Measurements from ENCODE around the gene ACD. TPM values are rescaled to one million over a fixed set of nuclear protein-coding genes. Genes with fewer than 3 reads are reported as not detected.

The ACD gene
- total and polyA plus RNA-seq, 2 donors (not counting 1 experiment from before 2014, with no cell fraction given): 47.6 to 71.4 TPM

- Histone ChIP-seq H3K4me1 (ENCODE audit: control insufficient read depth in 2 of 2, insufficient read depth in 2 of 2, low read length in 2 of 2) (no peaks in the 10 kb centered on the region), H3K4me2 (replicated peaks; ENCODE audit: low read depth, low read length, poor library complexity, severe bottlenecking) (no peak overlapping the region), H3K9me3 (ENCODE audit: control extremely low read depth in 1 of 3, control insufficient read depth in 2 of 3, insufficient read depth in 1 of 3, low read length in 2 of 3) (no peaks in the 10 kb centered on the region), H3K36me3 (replicated peaks in 1 of 2; ENCODE audit: control extremely low read depth in 1 of 2, control insufficient read depth in 1 of 2, extremely low read depth in 1 of 2, insufficient read depth in 2 of 2, low read length in 1 of 2) (peaks cover 10 to 67% of the 10 kb centered on the region in 2 experiments), H2AFZ (ENCODE audit: insufficient read depth, low read depth, low read length, poor library complexity, severe bottlenecking) (no peak overlapping the region), H3K9ac (ENCODE audit: low read length) (no peak overlapping the region), H4K20me1 (ENCODE audit: control insufficient read depth, insufficient read depth, low read length, poor library complexity, severe bottlenecking) (peaks cover 29% of the 10 kb centered on the region), H3K27ac (ENCODE audit: low read length in 2 of 2) (no peak overlapping the region), H3K27me3 (replicated peaks in 1 of 4; ENCODE audit: control extremely low read depth in 1 of 4, control insufficient read depth in 3 of 4, insufficient read depth in 4 of 4, low read length in 3 of 4) (no peaks in the 10 kb centered on the region), H3K79me2 (ENCODE audit: control insufficient read depth, insufficient read depth, low read length) (peaks cover 63% of the 10 kb centered on the region), H3K4me3 (ENCODE audit: control extremely low read depth in 1 of 5, extremely low read depth in 1 of 5, insufficient read depth in 1 of 5, low read depth in 2 of 5, low read length in 4 of 5) (no peak overlapping the region)
- no peaks in the 10 kb centered on the region for H3K27me3 Mint-ChIP-seq
- ATAC-seq (ENCODE audit: low read depth) (no peak), DNase-seq (no peak)
- POLR2A ChIA-PET: interaction anchor here (0.5 kb wide), 1 partner anchor 48 kb away, joined by 4 read pairs; no protein-coding TSS in a partner anchor
- no peak overlapping the region for H3K27ac Mint-ChIP-seq
- 100% methylated on average over 8 of the region's 10 CpGs for WGBS (ENCODE audit: insufficient coverage)
- no peaks in the 10 kb centered on the region for H3K9me3 Mint-ChIP-seq (ENCODE audit: insufficient read depth)
- no peak for TF ChIP-seq EZH2 (IDR thresholded peaks at IDR 0.05; ENCODE audit: borderline replicate concordance, insufficient read depth, low read depth, low read length, poor library complexity, severe bottlenecking)
- TF ChIP-seq CTCF (IDR thresholded peaks at IDR 0.05): no peak
- H3K4me3 Mint-ChIP-seq: no peak overlapping the region
- CTCF ChIA-PET: interaction anchor here (1.0 to 1.1 kb wide), 2 partner anchors 70 to 93 kb away, joined by 4 read pairs; no protein-coding TSS in a partner anchor
- intact Hi-C loops (cut with micrococcal nuclease): no loop called here
- H3K4me1 Mint-ChIP-seq: peaks cover 3% of the 10 kb centered on the region
Measured at GRCh38 chr16:67613808-67614207, 46.3 kb downstream of the ACD start.

DNA sequence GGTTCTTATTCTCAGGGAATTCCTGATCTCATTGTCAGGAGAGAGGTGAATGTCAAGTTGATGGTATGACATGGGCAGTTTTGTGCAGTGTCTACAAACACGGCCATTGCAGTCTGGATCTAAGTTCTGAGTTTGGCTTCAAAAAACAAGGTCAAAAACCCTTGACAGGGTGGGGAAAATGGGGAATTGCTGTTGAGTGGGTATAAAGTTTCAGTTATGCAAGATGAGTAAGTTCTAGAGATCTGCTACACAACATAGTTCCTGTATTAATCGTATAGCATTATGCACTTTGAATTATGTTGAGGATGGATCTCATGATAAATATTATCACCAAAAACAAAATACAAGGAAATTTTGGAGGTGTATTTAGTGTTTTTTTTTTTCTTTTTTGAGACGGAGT is 51.7 kb downstream of the ACD start:
- H3K79me2 ChIP-seq (ENCODE audit: control insufficient read depth, insufficient read depth, low read length): peaks cover 89% of the 10 kb centered on the region
- intact Hi-C loops (cut with micrococcal nuclease): loop anchor here (5.0 kb wide), 1 partner anchor 41 kb away; no protein-coding TSS in a partner anchor
- peaks cover 10 to 34% of the 10 kb centered on the region in 2 experiments for H3K36me3 ChIP-seq (replicated peaks in 1 of 2; ENCODE audit: control extremely low read depth in 1 of 2, control insufficient read depth in 1 of 2, extremely low read depth in 1 of 2, insufficient read depth in 2 of 2, low read length in 1 of 2)
- DNase-seq (no peak), ATAC-seq (ENCODE audit: low read depth) (no peak)
- H3K4me2 ChIP-seq (replicated peaks; ENCODE audit: low read depth, low read length, poor library complexity, severe bottlenecking): no peak overlapping the region
- CTCF ChIA-PET: interaction anchor here (0.7 to 1.9 kb wide), 2 partner anchors 61 to 644 kb away, joined by 3 to 10 read pairs; no protein-coding TSS in a partner anchor
- H3K9ac ChIP-seq (ENCODE audit: low read length): no peak overlapping the region
- Mint-ChIP-seq H3K27me3 (no peaks in the 10 kb centered on the region), H3K9me3 (ENCODE audit: insufficient read depth) (no peaks in the 10 kb centered on the region), H3K4me3 (no peak overlapping the region), H3K4me1 (peaks cover 18% of the 10 kb centered on the region), H3K27ac (no peak overlapping the region)
- H3K4me3 ChIP-seq (ENCODE audit: control extremely low read depth in 1 of 5, extremely low read depth in 1 of 5, insufficient read depth in 1 of 5, low read depth in 2 of 5, low read length in 4 of 5): no peak overlapping the region
- no peaks in the 10 kb centered on the region for H3K9me3 ChIP-seq (ENCODE audit: control extremely low read depth in 1 of 3, control insufficient read depth in 2 of 3, insufficient read depth in 1 of 3, low read length in 2 of 3)
- POLR2A ChIA-PET: no interaction called here
- peaks cover 51% of the 10 kb centered on the region for H4K20me1 ChIP-seq (ENCODE audit: control insufficient read depth, insufficient read depth, low read length, poor library complexity, severe bottlenecking)
- H3K27ac ChIP-seq (ENCODE audit: low read length in 2 of 2): no peak overlapping the region
- H3K4me1 ChIP-seq (ENCODE audit: control insufficient read depth in 2 of 2, insufficient read depth in 2 of 2, low read length in 2 of 2): peaks cover 4 to 5% of the 10 kb centered on the region in 2 donors
- H2AFZ ChIP-seq (ENCODE audit: insufficient read depth, low read depth, low read length, poor library complexity, severe bottlenecking): no peak overlapping the region
- no peaks in the 10 kb centered on the region for H3K27me3 ChIP-seq (replicated peaks in 1 of 4; ENCODE audit: control extremely low read depth in 1 of 4, control insufficient read depth in 3 of 4, insufficient read depth in 4 of 4, low read length in 3 of 4)
- 60% methylated on average over 1 of the region's 3 CpGs for WGBS (ENCODE audit: insufficient coverage)
- no peak for TF ChIP-seq EZH2 (IDR thresholded peaks at IDR 0.05; ENCODE audit: borderline replicate concordance, insufficient read depth, low read depth, low read length, poor library complexity, severe bottlenecking)
- no peak for TF ChIP-seq CTCF (IDR thresholded peaks at IDR 0.05)

Other genes with a start within 250 kb of the ACD start
- gene ZDHHC1, start 243.8 kb downstream of the ACD start, total RNA-seq: 2.4 and 2.8 TPM in 2 replicates
- 0.58 and 0.71 TPM in 2 replicates for gene ZDHHC1, start 243.8 kb downstream of the ACD start, polyA plus RNA-seq
- gene HSD11B2, start 229.1 kb downstream of the ACD start, total RNA-seq: not detected in 2 replicates
- gene HSD11B2, start 229.1 kb downstream of the ACD start, polyA plus RNA-seq: 0.06 and 0.09 TPM in 2 replicates
- 59.7 and 62.1 TPM in 2 replicates for gene ATP6V0D1, start 179.1 kb downstream of the ACD start, total RNA-seq
- 56.3 and 91.0 TPM in 2 replicates for gene ATP6V0D1, start 179.1 kb downstream of the ACD start, polyA plus RNA-seq
- gene AGRP, start 176.7 kb downstream of the ACD start, total RNA-seq: not detected in 2 replicates
- gene AGRP, start 176.7 kb downstream of the ACD start, polyA plus RNA-seq: not detected in 2 replicates
- 363 and 382 TPM in 2 replicates for gene RIPOR1, start 131.4 kb downstream of the ACD start, total RNA-seq
- gene RIPOR1, start 131.4 kb downstream of the ACD start, polyA plus RNA-seq: 124 and 177 TPM in 2 replicates
- gene CTCF, start 97.7 kb downstream of the ACD start, total RNA-seq: 78.4 and 80.6 TPM in 2 replicates
- 42.7 and 55.2 TPM in 2 replicates for gene CTCF, start 97.7 kb downstream of the ACD start, polyA plus RNA-seq
- gene CARMIL2, start 15.1 kb downstream of the ACD start, total RNA-seq: 167 and 170 TPM in 2 replicates
- gene CARMIL2, start 15.1 kb downstream of the ACD start, polyA plus RNA-seq: 169 and 235 TPM in 2 replicates
- 13.6 and 14.8 TPM in 2 replicates for gene PARD6A, start 700 bp upstream of the ACD start, total RNA-seq
- 7.9 and 15.9 TPM in 2 replicates for gene PARD6A, start 700 bp upstream of the ACD start, polyA plus RNA-seq
- gene ENKD1, start 6.5 kb upstream of the ACD start, total RNA-seq: 12.8 and 14.3 TPM in 2 replicates
- gene ENKD1, start 6.5 kb upstream of the ACD start, polyA plus RNA-seq: 12.6 and 13.3 TPM in 2 replicates
- gene C16orf86, start 6.6 kb upstream of the ACD start, total RNA-seq: 8.7 and 9.9 TPM in 2 replicates
- gene C16orf86, start 6.6 kb upstream of the ACD start, polyA plus RNA-seq: 13.3 and 18.0 TPM in 2 replicates
- gene GFOD2, start 59.1 kb upstream of the ACD start, total RNA-seq: 18.1 and 18.2 TPM in 2 replicates
- 9.5 and 11.9 TPM in 2 replicates for gene GFOD2, start 59.1 kb upstream of the ACD start, polyA plus RNA-seq
- gene RANBP10, start 146.3 kb upstream of the ACD start, total RNA-seq: 32.2 and 33.1 TPM in 2 replicates
- gene RANBP10, start 146.3 kb upstream of the ACD start, polyA plus RNA-seq: 26.8 and 29.0 TPM in 2 replicates
- gene TSNAXIP1, start 146.6 kb upstream of the ACD start, total RNA-seq: 1.1 and 1.2 TPM in 2 replicates
- gene TSNAXIP1, start 146.6 kb upstream of the ACD start, polyA plus RNA-seq: 0.97 and 1.2 TPM in 2 replicates
- gene THAP11, start 182.1 kb upstream of the ACD start, total RNA-seq: 42.7 and 44.0 TPM in 2 replicates
- 12.0 and 24.4 TPM in 2 replicates for gene THAP11, start 182.1 kb upstream of the ACD start, polyA plus RNA-seq
- 42.8 and 50.1 TPM in 2 replicates for gene NUTF2, start 186.7 kb upstream of the ACD start, total RNA-seq
- 39.6 and 87.3 TPM in 2 replicates for gene NUTF2, start 186.7 kb upstream of the ACD start, polyA plus RNA-seq
- gene CENPT, start 187.4 kb upstream of the ACD start, total RNA-seq: 75.0 and 82.7 TPM in 2 replicates
- gene CENPT, start 187.4 kb upstream of the ACD start, polyA plus RNA-seq: 165 and 169 TPM in 2 replicates
- gene EDC4, start 212.8 kb upstream of the ACD start, total RNA-seq: 83.3 and 95.1 TPM in 2 replicates
- 84.5 and 92.0 TPM in 2 replicates for gene EDC4, start 212.8 kb upstream of the ACD start, polyA plus RNA-seq
- gene NRN1L, start 224.6 kb upstream of the ACD start, total RNA-seq: 2.1 and 2.8 TPM in 2 replicates
- gene NRN1L, start 224.6 kb upstream of the ACD start, polyA plus RNA-seq: 4.1 and 4.2 TPM in 2 replicates
- gene PSKH1, start 233.0 kb upstream of the ACD start, total RNA-seq: 29.1 TPM in 2 replicates
- 13.0 and 20.1 TPM in 2 replicates for gene PSKH1, start 233.0 kb upstream of the ACD start, polyA plus RNA-seq